K562 (cell line): ENCODE results near the gene GRK1. TPM values are rescaled to one million over a fixed set of nuclear protein-coding genes. Genes with fewer than 3 reads are reported as not detected.
A peak's percentile ranks its signal among the peaks of the same experiment; 100 is the strongest.

Experiments used
- ATAC-seq: fragments of 200-7000 bp; cut with Tn5 transposase; 3 replicates; pipeline ENCODE4 v1.9.1; 2020; ENCODE audit warnings: moderate library complexity
- BruUV-seq: library from RNA; stranded (reverse); fragments of 400-500 nt; replicated peaks from 2 replicates; lab custom pipeline; 2021; lab: Mats Ljungman, UMichigan
- CTCF ChIA-PET: fragments of 300-600 bp; formaldehyde crosslinking; extraction: SDS; loops from one replicate; lab custom pipeline; 2021; ENCODE audit warnings: low intra/inter-chr PET ratio; lab: Yijun Ruan, JAX
- POLR2A ChIA-PET: fragments of 300-600, 350-650 bp; sonication (Branson Sonifier 250); formaldehyde crosslinking; extraction: SDS; loops from one replicate; lab custom pipeline; 2021; ENCODE audit warnings: antibody characterized with exemption, inconsistent platforms; lab: Yijun Ruan, JAX
- DNase-seq, 4 experiments: peaks; one replicate each; pipeline versions ENCODE4 v3.0.0 to v3.0.0-alpha.2; 2011 to 2018; ENCODE audit warnings: low spot score in 3 of 4, mixed read lengths in 3 of 4; ENCODE audit errors: extremely low read depth in 1 of 4
- FAIRE-seq: peaks from 2 replicates; lab custom pipeline; 2011; peaks lifted over from hg19 to GRCh38; lab: Jason Lieb, UNC
- H2AFZ ChIP-seq: 2 replicates; pipeline ENCODE4 v1.6.0; 2011; ENCODE audit warnings: low read depth, low read length, control low read depth, inconsistent platforms
- H3K27ac ChIP-seq: fragments of 200-600 bp; 3 replicates; pipeline ENCODE4 v1.8.0; 2011; ENCODE audit warnings: low read depth, mild to moderate bottlenecking, control low read depth, inconsistent platforms, low read length, moderate library complexity, mixed read lengths; ENCODE audit errors: extremely low read depth
- H3K27me3 ChIP-seq, 2 experiments: fragments of 300-600 bp in 1 of 2; 2 replicates in 1 of 2; 3 replicates in 1 of 2; pipeline versions ENCODE4 v1.6.0 to v1.8.0; 2011; ENCODE audit warnings: inconsistent platforms in 2 of 2, low read length in 2 of 2, mild to moderate bottlenecking in 1 of 2, mixed read lengths in 1 of 2, moderate library complexity in 1 of 2; ENCODE audit not compliant: control insufficient read depth in 2 of 2, insufficient read depth in 2 of 2
- H3K36me3 ChIP-seq: fragments of 300-600 bp; 3 replicates; pipeline ENCODE4 v1.8.0; 2011; ENCODE audit warnings: mild to moderate bottlenecking, low read length, inconsistent platforms; ENCODE audit not compliant: control insufficient read depth, insufficient read depth
- H3K4me1 ChIP-seq, 2 experiments: fragments of 200-600 bp in 1 of 2; replicated peaks in 1 of 2; 2 replicates in 1 of 2; 3 replicates in 1 of 2; pipeline versions ENCODE4 v1.5.1 to v1.8.0; 2011; ENCODE audit warnings: inconsistent platforms in 2 of 2, low read length in 2 of 2, mild to moderate bottlenecking in 1 of 2, mixed read lengths in 1 of 2, moderate library complexity in 1 of 2; ENCODE audit not compliant: control insufficient read depth in 2 of 2, insufficient read depth in 2 of 2
- H3K4me2 ChIP-seq: 2 replicates; pipeline ENCODE4 v1.6.1; 2011; ENCODE audit warnings: low read length, control low read depth, inconsistent platforms, mixed read lengths; ENCODE audit not compliant: insufficient read depth
- H3K4me3 ChIP-seq: fragments of 200-600 bp; sonication (generic), shearing (Covaris generic); 2 replicates; pipeline ENCODE4 v1.5.1; 2016; ENCODE audit warnings: control low read depth, inconsistent platforms
- H3K79me2 ChIP-seq: fragments of 200-600 bp; 3 replicates; pipeline ENCODE4 v1.8.0; 2011; ENCODE audit warnings: low read length, inconsistent platforms; ENCODE audit not compliant: control insufficient read depth, insufficient read depth
- H3K9ac ChIP-seq, 2 experiments: 2 replicates each; pipeline versions ENCODE4 v1.6.0 to v1.6.1; 2011; ENCODE audit warnings: low read depth in 2 of 2, low read length in 2 of 2, control low read depth in 1 of 2, inconsistent platforms in 1 of 2, mild to moderate bottlenecking in 1 of 2, mixed read lengths in 1 of 2; ENCODE audit not compliant: insufficient read depth in 1 of 2
- H3K9me1 ChIP-seq: one replicate; pipeline ENCODE4 v1.6.0; 2011; ENCODE audit warnings: inconsistent platforms, mild to moderate bottlenecking, low read length, moderate library complexity; ENCODE audit not compliant: control insufficient read depth, insufficient read depth
- H3K9me3 ChIP-seq: replicated peaks from 2 replicates; pipeline ENCODE4 v1.5.1; 2011; ENCODE audit warnings: low read depth, low read length, inconsistent platforms; ENCODE audit not compliant: control insufficient read depth, insufficient read depth
- H4K20me1 ChIP-seq: replicated peaks from 2 replicates; pipeline ENCODE4 v1.6.1; 2011; ENCODE audit warnings: low read length, inconsistent platforms, mixed read lengths; ENCODE audit not compliant: control insufficient read depth, insufficient read depth
- REST ChIP-seq, 2 experiments: fragments of 450-650 bp; formaldehyde crosslinking in 1 of 2; IDR thresholded peaks; 2 replicates each; pipeline versions ENCODE4 v1.4.0 to v1.6.1; 2014 to 2020; ENCODE audit warnings: mild to moderate bottlenecking in 2 of 2, borderline replicate concordance in 1 of 2, low read depth in 1 of 2
- SAFB ChIP-seq: fragments of 200-400 bp; formaldehyde crosslinking; IDR thresholded peaks from 2 replicates; pipeline ENCODE4 v1.6.1; 2017; ENCODE audit warnings: low read depth, low read length, borderline replicate concordance
- WGBS: fragments of 100-300 bp; shearing (Covaris generic); methylation state at CpG from one replicate; pipeline ENCODE4 v1.1.6; 2016; ENCODE audit warnings: low coverage, mixed read lengths; ENCODE audit not compliant: insufficient coverage; ENCODE audit errors: missing lambda C conversion rate; 5-methylcytosine and 5-hydroxymethylcytosine counted together
- in situ Hi-C: fragments of 300-500 bp; cut with MboI; formaldehyde crosslinking; loops from 4 replicates; pipeline ENCODE4 v1.15.0; 2018; ENCODE audit warnings: inconsistent platforms, mixed read lengths
- intact Hi-C: fragments of 100-400 bp; cut with micrococcal nuclease; formaldehyde crosslinking; loops from 2 replicates; pipeline ENCODE4 v1.14.2; 2022
- polyA plus RNA-seq, 8 experiments: library from polyadenylated mRNA; depleted of rRNA in 4 of 8; stranded (reverse) in 5 of 8; unstranded in 3 of 8; fragments of >200 nt; fragmentation: Nextera tagmentation in 2 of 8; fragmentation: Illumina TruSeq in 1 of 8; extraction: Ambion mirVana in 2 of 8; extraction: Trizol in 1 of 8; gene quantifications; 2 replicates each; pipeline versions ENCODE4 v1.2.1 to v1.2.3, GENCODE V29; 2011 to 2014; ENCODE audit warnings: inconsistent platforms in 1 of 8, missing spikeins in 1 of 8
- total RNA-seq, 7 experiments: library from RNA; depleted of rRNA in 6 of 7; stranded (reverse); fragments of >200 nt in 6 of 7; fragmentation: Illumina TruSeq in 2 of 7; extraction: Trizol in 2 of 7; gene quantifications; 2 replicates each; pipeline versions ENCODE4 v1.2.1 to v1.2.3, GENCODE V29; 2011 to 2021; ENCODE audit warnings: low replicate concordance in 1 of 7

Gene GRK1
- total and polyA plus RNA-seq, 9 of the 15 experiments (the other 6 are each of a cell fraction or from before 2014, with no cell fraction given) = 0.09 TPM; not detected in 8

GRCh38 chr13:113776231-113777125 lies 109.5 kb downstream of the GRK1 start:
- Histone ChIP-seq H4K20me1 (no peaks in the 10 kb centered on the region; the same call in 1 of the 2 replicates), H3K36me3 (no peaks in the 10 kb centered on the region), H3K4me1 (no peaks in the 10 kb centered on the region; a peak in 1 of 5 replicates), H3K9me1 (no peaks in the 10 kb centered on the region), H3K9me3 (no peaks in the 10 kb centered on the region; the same call in 1 of the 2 replicates), H2AFZ (no peak overlapping the region), H3K9ac (no peak overlapping the region), H3K27me3 (peaks cover 0 to 48% of the 10 kb centered on the region in 2 experiments; a peak in 4 of 5 replicates), H3K27ac (no peak overlapping the region), H3K4me2 (no peak overlapping the region), H3K79me2 (no peaks in the 10 kb centered on the region), H3K4me3 (no peak overlapping the region)
- 2% methylated on average over 26 of the region's 35 CpGs for WGBS
- DNase-seq (no peak), ATAC-seq (no peak), FAIRE-seq (no peak)
- no peak for TF ChIP-seq SAFB
- TF ChIP-seq REST (IDR thresholded peaks at IDR 0.05; ENCODE audit: borderline replicate concordance) = 0 out of 2 replicates have a peak, but pooled peaks have one; percentile 10
- no peak for TF ChIP-seq REST (CRISPR knock-in tag; IDR thresholded peaks at IDR 0.05; ENCODE audit: low read depth)
- BruUV-seq = no TSS peak
- CTCF ChIA-PET = no interaction called here
- intact Hi-C loops (no loop called here), in situ Hi-C loops (no loop called here)
- POLR2A ChIA-PET = interaction anchor here (0.6 kb wide), 1 partner anchor 734 kb away, joined by 4 read pairs; no protein-coding TSS in a partner anchor
